GM12872 (cell line): Measurements from ENCODE around the gene RCC2.

Experiments
- TF ChIP-seq, protein P1 (sequence below): IDR thresholded peaks from 3 replicates; pipeline ENCODE4 v1.5.1; 2011; ENCODE audit warnings: low read depth, mild to moderate bottlenecking, low read length, moderate library complexity; ENCODE audit not compliant: insufficient read depth

RCC2 gene

DNA sequence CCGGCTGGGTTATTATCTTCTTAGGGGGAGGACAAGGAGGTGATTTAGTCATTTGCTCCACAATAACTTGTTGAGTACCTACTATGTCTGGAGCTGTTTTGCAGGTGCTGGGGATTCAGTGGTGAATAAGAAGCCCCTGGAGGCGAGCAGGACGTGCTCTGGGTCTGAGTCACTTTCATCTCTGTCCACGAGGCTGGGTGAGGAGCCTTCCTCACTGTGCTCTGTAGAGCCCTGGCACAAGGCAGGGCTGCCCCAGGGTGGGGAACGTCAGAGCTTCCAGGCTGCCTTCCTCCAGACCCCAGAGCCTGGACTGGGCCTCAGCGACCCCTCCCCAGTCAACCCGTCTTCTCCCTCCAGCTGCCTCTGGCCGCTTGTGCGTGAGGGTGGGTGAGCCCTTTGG, 70.0 kb downstream of the RCC2 start:
- TF ChIP-seq, protein P1, sequence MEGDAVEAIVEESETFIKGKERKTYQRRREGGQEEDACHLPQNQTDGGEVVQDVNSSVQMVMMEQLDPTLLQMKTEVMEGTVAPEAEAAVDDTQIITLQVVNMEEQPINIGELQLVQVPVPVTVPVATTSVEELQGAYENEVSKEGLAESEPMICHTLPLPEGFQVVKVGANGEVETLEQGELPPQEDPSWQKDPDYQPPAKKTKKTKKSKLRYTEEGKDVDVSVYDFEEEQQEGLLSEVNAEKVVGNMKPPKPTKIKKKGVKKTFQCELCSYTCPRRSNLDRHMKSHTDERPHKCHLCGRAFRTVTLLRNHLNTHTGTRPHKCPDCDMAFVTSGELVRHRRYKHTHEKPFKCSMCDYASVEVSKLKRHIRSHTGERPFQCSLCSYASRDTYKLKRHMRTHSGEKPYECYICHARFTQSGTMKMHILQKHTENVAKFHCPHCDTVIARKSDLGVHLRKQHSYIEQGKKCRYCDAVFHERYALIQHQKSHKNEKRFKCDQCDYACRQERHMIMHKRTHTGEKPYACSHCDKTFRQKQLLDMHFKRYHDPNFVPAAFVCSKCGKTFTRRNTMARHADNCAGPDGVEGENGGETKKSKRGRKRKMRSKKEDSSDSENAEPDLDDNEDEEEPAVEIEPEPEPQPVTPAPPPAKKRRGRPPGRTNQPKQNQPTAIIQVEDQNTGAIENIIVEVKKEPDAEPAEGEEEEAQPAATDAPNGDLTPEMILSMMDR = no peak

DNA sequence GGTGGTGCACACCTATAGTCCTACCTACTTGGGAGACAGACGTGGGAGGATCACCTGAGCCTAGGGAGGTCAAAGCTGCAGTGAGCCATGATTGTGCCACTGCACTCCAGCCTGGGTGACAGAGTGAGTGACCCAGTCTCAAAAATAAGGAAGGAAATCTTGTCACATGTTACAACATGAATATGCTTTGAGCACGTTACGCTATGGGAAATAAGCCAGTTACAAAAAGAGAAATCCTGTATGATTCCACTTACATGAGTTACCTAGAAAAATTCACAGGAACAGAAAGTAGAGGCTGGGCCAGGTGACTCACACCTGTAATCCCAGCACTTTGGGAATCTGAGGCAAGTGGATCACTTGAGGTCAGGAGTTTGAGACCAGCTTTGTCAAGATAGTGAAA, 74.2 kb downstream of the RCC2 start:
- TF ChIP-seq, protein P1 = no peak

DNA sequence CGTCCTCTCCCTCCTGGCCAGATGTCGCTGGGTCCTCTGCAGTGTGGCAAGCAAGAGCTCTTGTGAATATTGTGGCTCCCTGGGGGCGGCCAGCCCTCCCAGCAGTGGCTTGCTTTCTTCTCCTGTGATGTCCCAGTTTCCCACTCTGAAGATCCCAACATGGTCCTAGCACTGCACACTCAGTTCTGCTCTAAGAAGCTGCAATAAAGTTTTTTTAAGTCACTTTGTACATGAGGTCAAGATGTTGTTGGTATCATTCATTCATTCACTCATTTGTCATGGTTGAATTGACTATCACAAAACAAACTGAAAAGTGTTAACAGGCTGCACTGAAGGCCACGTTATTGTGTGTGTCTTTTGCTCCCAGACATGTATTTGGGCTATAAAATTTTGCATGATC, 75.7 kb downstream of the RCC2 start:
- TF ChIP-seq, protein P1 = no peak

DNA sequence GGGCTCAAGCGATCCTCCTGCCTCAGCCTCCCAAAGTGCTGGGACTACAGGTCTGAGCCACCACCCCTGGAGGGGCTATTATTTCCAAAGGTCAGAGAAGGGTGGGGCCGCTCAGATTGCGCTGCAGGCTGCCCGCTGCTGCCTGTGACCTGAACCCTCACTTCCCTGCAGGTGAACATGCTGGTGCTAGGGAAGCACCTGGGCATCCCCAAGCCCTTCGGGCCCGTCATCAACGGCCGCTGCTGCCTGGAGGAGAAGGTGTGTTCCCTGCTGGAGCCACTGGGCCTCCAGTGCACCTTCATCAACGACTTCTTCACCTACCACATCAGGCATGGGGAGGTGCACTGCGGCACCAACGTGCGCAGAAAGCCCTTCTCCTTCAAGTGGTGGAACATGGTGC, 76.1 kb downstream of the RCC2 start:
- TF ChIP-seq, protein P1 = no peak

DNA sequence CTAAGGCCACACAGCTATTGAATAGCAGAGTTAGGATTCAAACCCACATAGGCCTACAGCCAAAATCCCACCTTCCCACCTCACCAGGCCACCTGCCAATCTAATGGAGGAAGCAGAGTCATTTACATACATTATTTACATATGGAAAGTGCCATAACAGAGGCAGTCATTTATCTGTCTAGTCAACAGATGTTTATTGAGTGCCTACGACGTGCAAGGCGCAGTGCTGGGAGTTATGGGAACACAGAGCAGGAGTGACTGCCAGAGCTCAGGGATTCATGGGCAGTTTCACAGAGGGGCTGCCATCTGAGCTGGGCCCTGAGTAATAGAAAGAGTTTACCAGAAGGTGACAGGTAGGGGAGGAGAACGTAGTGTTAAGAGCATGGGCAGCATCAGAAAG, 77.8 kb downstream of the RCC2 start:
- TF ChIP-seq, protein P1 = no peak

DNA sequence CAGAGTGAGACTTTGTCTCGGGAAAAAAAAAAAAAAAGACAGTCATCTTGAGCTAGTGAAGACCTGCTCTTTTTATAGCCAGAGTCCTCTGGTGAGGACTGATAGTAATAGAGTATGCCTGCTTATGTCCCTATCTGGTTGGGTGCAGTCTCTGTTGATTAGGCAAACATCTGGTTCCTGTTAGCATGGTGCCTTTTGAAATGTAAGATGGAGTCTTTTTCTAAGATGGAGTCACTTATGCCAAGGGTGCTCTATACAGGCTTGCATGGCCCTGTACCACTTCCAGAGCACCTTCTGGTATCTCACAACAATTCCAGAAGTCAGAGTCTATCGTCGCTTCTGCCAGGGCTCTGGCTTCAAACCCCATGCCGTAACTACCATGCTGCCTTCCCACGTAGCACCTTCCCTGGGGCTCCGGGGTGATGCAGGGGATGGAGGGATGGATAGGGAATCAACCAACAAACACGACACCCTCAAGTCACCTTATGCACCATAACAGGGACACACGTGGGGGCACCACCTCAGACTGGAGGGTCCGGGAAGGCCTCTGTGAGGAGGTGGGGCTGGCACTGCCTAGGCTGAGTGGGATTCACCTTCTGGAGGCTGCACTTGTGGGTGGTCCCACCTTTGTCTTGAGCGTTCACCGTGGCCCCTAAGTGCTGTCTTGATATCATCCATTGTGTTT, 79.1 kb downstream of the RCC2 start:
- TF ChIP-seq, protein P1 = no peak

DNA sequence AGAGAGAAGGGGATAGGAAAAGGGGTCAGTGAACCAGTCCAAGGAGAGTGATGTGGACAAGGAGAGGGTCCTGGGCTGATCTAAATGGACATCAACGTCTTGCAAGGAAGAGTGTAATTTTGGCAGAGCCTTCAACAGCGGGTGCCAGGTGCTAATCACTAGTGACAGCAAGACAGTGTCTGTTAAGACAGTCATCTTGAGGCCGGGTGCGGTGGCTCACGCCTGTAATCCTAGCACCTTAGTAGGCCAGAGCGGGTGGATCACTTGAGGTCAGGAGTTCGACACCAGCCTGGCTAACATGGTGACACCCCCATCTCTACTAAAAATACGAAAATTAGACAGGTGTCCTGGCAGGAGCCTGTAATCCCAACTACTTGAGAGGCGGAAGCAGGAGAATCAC, 79.7 kb downstream of the RCC2 start:
- TF ChIP-seq, protein P1 = no peak
